Measurements from ENCODE around the gene STH.

STH gene

DNA sequence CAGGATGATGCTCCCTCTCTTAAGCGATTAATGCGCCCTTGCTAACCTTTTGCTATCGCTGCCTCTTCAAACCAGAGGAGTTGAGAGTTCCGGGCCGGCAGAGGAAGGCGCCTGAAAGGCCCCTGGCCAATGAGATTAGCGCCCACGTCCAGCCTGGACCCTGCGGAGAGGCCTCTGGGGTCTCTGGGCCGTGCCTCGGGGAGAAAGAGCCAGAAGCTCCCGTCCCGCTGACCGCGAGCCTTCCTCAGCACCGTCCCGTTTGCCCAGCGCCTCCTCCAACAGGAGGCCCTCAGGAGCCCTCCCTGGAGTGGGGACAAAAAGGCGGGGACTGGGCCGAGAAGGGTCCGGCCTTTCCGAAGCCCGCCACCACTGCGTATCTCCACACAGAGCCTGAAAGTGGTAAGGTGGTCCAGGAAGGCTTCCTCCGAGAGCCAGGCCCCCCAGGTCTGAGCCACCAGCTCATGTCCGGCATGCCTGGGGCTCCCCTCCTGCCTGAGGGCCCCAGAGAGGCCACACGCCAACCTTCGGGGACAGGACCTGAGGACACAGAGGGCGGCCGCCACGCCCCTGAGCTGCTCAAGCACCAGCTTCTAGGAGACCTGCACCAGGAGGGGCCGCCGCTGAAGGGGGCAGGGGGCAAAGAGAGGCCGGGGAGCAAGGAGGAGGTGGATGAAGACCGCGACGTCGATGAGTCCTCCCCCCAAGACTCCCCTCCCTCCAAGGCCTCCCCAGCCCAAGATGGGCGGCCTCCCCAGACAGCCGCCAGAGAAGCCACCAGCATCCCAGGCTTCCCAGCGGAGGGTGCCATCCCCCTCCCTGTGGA, 16.0 kb upstream of the STH start:
- H3K4me3 Mint-ChIP-seq: no peak overlapping the region
- H3K27me3 Mint-ChIP-seq: peaks cover 0 to 38% of the 10 kb centered on the region in 2 donors
- DNase-seq (no peak), ATAC-seq (replicated peaks) (no peak)
- H3K27ac Mint-ChIP-seq: no peak overlapping the region
- no peaks in the 10 kb centered on the region for H3K9me3 Mint-ChIP-seq
- H3K4me1 Mint-ChIP-seq (ENCODE audit: low read depth in 2 of 2): no peaks in the 10 kb centered on the region
- no peaks in the 10 kb centered on the region for H3K36me3 Mint-ChIP-seq (ENCODE audit: insufficient read depth)

DNA sequence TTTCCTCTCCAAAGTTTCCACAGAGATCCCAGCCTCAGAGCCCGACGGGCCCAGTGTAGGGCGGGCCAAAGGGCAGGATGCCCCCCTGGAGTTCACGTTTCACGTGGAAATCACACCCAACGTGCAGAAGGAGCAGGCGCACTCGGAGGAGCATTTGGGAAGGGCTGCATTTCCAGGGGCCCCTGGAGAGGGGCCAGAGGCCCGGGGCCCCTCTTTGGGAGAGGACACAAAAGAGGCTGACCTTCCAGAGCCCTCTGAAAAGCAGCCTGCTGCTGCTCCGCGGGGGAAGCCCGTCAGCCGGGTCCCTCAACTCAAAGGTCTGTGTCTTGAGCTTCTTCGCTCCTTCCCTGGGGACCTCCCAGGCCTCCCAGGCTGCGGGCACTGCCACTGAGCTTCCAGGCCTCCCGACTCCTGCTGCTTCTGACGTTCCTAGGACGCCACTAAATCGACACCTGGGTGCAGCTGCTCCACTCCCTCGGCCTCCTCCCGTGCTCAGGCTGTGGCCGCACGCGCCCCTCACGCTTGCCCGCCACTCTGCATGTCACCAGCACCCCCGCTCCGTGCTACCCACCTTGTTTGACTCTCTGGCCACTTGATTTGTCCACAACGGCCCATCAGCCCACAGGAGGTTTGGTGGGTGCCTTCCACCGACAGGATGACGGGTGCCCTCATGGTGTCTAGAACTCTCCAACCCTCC, 15.3 kb upstream of the STH start:
- Mint-ChIP-seq H3K9me3 (no peaks in the 10 kb centered on the region), H3K4me3 (no peak overlapping the region), H3K4me1 (ENCODE audit: low read depth in 2 of 2) (no peaks in the 10 kb centered on the region), H3K27me3 (peaks cover 0 to 45% of the 10 kb centered on the region in 2 donors), H3K36me3 (ENCODE audit: insufficient read depth) (no peaks in the 10 kb centered on the region), H3K27ac (no peak overlapping the region)
- no peak for DNase-seq
- no peak for ATAC-seq (replicated peaks)

DNA sequence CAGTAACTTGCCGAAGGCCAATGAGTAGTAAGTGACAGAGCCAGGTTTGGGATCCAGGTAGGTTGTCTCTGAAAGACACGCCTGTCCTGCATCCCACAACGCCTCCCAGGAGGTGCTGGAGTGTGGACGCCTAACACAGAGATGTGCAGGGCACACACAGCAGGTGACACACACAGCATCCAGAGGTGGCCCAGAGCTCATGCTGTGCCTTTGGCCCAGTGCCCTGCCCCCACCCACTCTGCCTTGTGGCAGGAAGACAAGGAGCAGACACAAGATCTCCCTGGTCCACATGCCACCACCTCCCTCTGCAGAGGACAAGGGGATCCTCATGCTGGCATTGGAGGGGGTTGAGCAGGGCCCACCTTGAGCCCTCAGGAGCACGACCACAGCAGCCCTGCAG, 14.7 kb upstream of the STH start:
- Mint-ChIP-seq H3K4me1 (ENCODE audit: low read depth in 2 of 2) (no peaks in the 10 kb centered on the region), H3K36me3 (ENCODE audit: insufficient read depth) (no peaks in the 10 kb centered on the region), H3K9me3 (no peaks in the 10 kb centered on the region), H3K27me3 (peaks cover 0 to 45% of the 10 kb centered on the region in 2 donors), H3K4me3 (no peak overlapping the region), H3K27ac (no peak overlapping the region)
- no peak for ATAC-seq (replicated peaks)
- DNase-seq: no peak

DNA sequence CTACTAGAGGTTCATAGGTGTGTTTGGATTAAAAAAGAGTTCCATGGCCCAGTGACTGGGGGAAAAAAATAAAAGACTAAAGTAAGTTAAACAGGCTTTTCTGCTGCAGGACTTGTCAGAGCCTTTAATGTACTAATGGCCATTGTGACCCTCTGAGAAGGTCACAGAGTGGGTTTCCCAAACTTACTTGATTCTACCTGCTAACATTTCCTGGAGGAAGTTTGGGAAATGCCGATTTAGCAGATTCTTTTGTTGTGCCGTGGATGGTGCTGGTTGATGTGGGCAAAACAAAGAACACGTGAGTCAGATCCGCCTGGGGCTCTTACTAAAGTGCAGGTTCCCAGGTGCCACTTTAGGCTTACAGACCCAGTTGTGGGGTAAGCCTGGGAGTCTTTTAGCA, 13.6 kb upstream of the STH start:
- H3K36me3 Mint-ChIP-seq (ENCODE audit: insufficient read depth): no peaks in the 10 kb centered on the region
- DNase-seq (no peak), ATAC-seq (replicated peaks) (no peak)
- peak overlapping the region in 1 of 2 donors; percentile 19 for H3K27ac Mint-ChIP-seq
- H3K4me3 Mint-ChIP-seq: no peak overlapping the region
- H3K9me3 Mint-ChIP-seq: no peaks in the 10 kb centered on the region
- H3K4me1 Mint-ChIP-seq (ENCODE audit: low read depth in 2 of 2): no peaks in the 10 kb centered on the region
- H3K27me3 Mint-ChIP-seq: peaks cover 0 to 39% of the 10 kb centered on the region in 2 donors

DNA sequence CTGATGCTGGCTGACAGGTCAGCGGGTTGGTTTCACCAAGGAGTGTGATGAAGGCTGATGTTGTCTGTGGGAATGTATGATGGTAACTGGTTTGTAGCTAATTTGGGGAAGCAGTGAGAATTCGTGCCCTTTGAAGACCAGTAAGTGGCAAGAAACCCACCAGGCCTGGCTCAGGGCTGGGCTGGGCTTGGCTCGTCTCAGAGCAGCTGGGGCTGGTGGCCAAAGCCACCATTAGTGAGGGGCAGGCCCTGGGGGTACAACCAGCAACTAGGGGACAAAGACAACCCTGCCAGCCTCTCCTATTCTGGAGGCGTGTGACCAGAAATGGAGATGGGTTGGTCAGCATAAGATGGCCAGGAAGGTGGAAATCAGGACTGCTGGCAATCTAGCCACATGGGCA, 13.0 kb upstream of the STH start:
- ATAC-seq (replicated peaks) (no peak), DNase-seq (no peak)
- H3K9me3 Mint-ChIP-seq: no peaks in the 10 kb centered on the region
- H3K27ac Mint-ChIP-seq: peak overlapping the region in 1 of 2 donors; percentile 19
- H3K36me3 Mint-ChIP-seq (ENCODE audit: insufficient read depth): no peaks in the 10 kb centered on the region
- H3K27me3 Mint-ChIP-seq: peaks cover 0 to 34% of the 10 kb centered on the region in 2 donors
- H3K4me1 Mint-ChIP-seq (ENCODE audit: low read depth in 2 of 2): no peaks in the 10 kb centered on the region
- H3K4me3 Mint-ChIP-seq: no peak overlapping the region

DNA sequence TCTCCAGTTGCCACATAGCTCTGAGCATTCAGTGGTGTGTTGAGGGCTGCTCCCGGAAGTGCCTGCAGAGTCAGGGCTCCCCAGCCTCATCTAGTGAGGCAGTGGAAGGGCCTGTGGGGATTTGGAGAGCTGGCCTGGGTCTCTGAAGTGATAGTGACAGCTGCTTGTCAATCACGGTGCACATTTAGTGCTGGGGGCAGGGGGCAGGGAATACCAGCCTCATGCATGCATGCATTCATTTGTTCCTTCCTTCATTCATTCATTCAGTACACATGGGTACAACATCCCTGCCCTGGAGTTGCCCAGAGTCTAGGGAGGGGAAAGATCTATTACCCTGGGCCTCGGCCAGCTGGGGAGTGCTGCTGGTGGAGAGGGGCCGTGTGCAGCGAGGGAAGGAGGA, 11.3 kb upstream of the STH start:
- no peak overlapping the region for H3K27ac Mint-ChIP-seq
- no peaks in the 10 kb centered on the region for H3K9me3 Mint-ChIP-seq
- no peaks in the 10 kb centered on the region for H3K4me1 Mint-ChIP-seq (ENCODE audit: low read depth in 2 of 2)
- peaks cover 3% of the 10 kb centered on the region for H3K36me3 Mint-ChIP-seq (ENCODE audit: insufficient read depth)
- no peak overlapping the region for H3K4me3 Mint-ChIP-seq
- ATAC-seq (replicated peaks) (no peak), DNase-seq (no peak)
- peaks cover 0 to 27% of the 10 kb centered on the region in 2 donors for H3K27me3 Mint-ChIP-seq

DNA sequence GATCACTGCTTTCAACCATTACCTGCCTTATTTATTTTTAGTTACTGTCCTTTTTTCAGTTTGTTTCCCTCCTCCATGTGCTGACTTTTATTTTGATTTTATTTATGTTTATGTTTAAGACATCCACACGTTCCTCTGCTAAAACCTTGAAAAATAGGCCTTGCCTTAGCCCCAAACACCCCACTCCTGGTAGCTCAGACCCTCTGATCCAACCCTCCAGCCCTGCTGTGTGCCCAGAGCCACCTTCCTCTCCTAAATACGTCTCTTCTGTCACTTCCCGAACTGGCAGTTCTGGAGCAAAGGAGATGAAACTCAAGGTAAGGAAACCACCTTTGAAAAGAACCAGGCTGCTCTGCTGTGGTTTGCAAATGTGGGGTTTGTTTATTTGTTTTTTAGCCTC, 9.3 kb upstream of the STH start:
- H3K4me3 Mint-ChIP-seq: no peak overlapping the region
- no peaks in the 10 kb centered on the region for H3K9me3 Mint-ChIP-seq
- H3K36me3 Mint-ChIP-seq (ENCODE audit: insufficient read depth): peaks cover 3% of the 10 kb centered on the region

DNA sequence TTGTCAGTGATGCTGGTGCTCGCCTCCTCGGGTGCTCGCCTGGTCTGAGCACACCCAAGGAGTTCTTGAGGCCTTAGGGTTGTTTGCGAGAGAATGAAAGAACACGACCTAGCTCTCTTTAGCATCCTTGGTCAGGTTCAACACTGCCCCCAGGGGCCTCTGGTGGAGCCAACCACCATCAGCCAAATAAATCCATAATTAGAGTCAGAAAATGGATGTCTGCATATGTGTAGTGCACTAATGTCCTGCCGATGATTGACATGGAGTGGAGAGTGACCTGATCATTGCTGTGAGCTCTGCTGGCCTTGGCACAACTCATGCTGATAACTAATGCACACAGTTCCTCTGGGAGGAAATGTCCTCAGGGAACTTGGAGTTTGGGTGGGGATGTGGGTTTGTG, 8.2 kb upstream of the STH start:
- Mint-ChIP-seq H3K9me3 (no peaks in the 10 kb centered on the region), H3K4me1 (ENCODE audit: low read depth in 2 of 2) (no peaks in the 10 kb centered on the region), H3K4me3 (no peak overlapping the region), H3K27ac (no peak overlapping the region), H3K36me3 (ENCODE audit: insufficient read depth) (peaks cover 3% of the 10 kb centered on the region), H3K27me3 (peaks cover 0 to 15% of the 10 kb centered on the region in 2 donors)
- ATAC-seq (replicated peaks) (no peak), DNase-seq (no peak)

More for the DNA sequence above, 9.3 kb upstream of the STH start:
- no peak for ATAC-seq (replicated peaks)
- DNase-seq: no peak
- Mint-ChIP-seq H3K4me1 (ENCODE audit: low read depth in 2 of 2) (no peaks in the 10 kb centered on the region), H3K27me3 (peaks cover 0 to 21% of the 10 kb centered on the region in 2 donors), H3K27ac (no peak overlapping the region)

DNA sequence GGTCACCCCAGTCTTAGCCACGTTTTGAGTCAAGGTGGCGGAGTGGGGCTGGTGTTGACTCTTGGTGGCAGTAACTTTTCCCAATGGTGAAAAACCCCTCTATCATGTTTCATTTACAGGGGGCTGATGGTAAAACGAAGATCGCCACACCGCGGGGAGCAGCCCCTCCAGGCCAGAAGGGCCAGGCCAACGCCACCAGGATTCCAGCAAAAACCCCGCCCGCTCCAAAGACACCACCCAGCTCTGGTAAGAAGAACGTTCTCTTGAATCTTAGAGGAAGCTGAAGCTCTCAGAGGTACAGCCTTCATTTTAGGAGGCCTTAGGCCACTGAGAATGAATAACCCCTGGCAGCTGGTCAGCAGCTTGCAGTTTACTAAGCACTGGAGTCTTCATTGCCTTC, 7.7 kb upstream of the STH start:
- H3K4me3 Mint-ChIP-seq: no peak overlapping the region
- H3K27ac Mint-ChIP-seq: no peak overlapping the region
- peaks cover 3% of the 10 kb centered on the region for H3K36me3 Mint-ChIP-seq (ENCODE audit: insufficient read depth)
- peaks cover 0 to 10% of the 10 kb centered on the region in 2 donors for H3K27me3 Mint-ChIP-seq
- DNase-seq (no peak), ATAC-seq (replicated peaks) (no peak)
- no peaks in the 10 kb centered on the region for H3K9me3 Mint-ChIP-seq
- no peaks in the 10 kb centered on the region for H3K4me1 Mint-ChIP-seq (ENCODE audit: low read depth in 2 of 2)

DNA sequence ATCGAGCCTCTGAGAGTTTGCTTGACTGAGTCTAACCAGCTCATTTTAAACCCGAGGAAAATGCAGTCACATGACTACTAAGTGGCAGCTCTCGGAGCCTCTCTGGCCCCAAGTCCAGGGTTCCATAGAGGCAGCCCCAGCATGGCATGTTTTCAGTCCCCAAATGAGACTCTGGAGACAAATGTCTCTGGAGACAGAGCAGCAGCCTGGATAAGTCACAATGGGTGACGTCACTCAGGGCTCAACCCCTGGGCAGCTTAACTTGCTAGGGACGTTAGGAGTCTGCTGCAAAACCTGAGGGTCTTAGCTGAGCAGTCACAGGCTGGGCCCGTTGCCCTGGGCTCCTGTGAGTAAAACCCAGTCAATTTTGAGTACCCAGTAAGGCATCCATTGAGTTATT, 6.9 kb upstream of the STH start:
- DNase-seq (no peak), ATAC-seq (replicated peaks) (no peak)
- H3K27me3 Mint-ChIP-seq: peaks cover 0 to 10% of the 10 kb centered on the region in 2 donors
- H3K36me3 Mint-ChIP-seq (ENCODE audit: insufficient read depth): peaks cover 3% of the 10 kb centered on the region
- no peaks in the 10 kb centered on the region for H3K4me1 Mint-ChIP-seq (ENCODE audit: low read depth in 2 of 2)
- no peak overlapping the region for H3K4me3 Mint-ChIP-seq
- H3K9me3 Mint-ChIP-seq: no peaks in the 10 kb centered on the region
- H3K27ac Mint-ChIP-seq: no peak overlapping the region

DNA sequence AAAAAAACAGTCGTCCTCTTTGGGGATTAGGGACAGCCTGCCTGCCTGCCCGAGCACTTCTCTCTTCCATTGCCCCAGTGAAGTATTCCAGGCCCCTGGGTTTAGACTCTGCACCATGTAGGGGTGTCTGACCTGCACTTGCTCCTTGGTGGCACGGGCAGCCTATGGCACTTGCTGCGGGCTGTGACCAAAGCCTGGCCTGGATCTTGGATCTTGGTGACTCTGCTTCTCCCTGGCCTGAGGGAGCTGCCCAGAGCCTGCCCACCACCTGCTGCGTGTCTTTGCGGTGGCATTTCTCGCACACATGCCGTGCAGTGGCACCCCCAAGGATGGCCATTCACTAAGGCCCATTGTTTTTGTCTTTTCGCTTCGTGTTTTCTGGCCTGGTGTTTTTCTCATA, 6.1 kb upstream of the STH start:
- Mint-ChIP-seq H3K27ac (no peak overlapping the region), H3K4me1 (ENCODE audit: low read depth in 2 of 2) (no peaks in the 10 kb centered on the region), H3K27me3 (peaks cover 0 to 8% of the 10 kb centered on the region in 2 donors), H3K9me3 (no peaks in the 10 kb centered on the region), H3K4me3 (no peak overlapping the region), H3K36me3 (ENCODE audit: insufficient read depth) (peaks cover 3% of the 10 kb centered on the region)
- ATAC-seq (replicated peaks) (no peak), DNase-seq (no peak)

DNA sequence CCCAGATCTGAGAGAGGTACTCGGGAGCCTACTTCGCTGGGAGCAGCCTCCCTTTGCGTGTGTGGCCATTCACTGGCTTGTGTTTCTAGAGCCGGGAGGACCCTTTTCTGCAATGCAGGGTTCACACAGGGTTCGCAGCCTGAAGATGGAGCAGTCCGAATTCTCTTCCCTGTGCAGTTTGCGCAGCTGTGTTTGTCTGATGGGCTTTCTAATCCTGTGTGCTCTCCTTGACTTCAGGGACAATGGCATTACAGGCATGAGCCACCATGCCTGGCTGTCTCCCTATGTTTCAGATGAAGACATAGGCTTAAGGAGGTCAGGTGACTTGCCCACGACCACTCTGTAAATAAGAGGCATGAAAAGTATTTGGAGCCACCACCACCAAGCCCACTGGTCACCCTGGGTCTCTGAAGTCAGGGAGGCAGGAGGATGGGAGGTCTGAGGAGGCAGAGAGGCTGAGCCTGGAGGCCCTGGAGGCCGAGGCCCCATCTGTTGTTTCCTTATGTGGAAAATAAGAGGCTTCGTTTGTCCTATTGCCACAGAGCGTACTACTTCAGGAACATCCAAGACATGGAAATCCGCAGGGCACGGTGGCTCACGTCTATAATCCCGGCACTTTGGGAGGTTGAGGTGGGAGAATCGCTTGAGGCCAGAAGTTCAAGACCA, 5.0 kb upstream of the STH start:
- H3K4me1 Mint-ChIP-seq (ENCODE audit: low read depth in 2 of 2): no peaks in the 10 kb centered on the region
- no peaks in the 10 kb centered on the region for H3K9me3 Mint-ChIP-seq

DNA sequence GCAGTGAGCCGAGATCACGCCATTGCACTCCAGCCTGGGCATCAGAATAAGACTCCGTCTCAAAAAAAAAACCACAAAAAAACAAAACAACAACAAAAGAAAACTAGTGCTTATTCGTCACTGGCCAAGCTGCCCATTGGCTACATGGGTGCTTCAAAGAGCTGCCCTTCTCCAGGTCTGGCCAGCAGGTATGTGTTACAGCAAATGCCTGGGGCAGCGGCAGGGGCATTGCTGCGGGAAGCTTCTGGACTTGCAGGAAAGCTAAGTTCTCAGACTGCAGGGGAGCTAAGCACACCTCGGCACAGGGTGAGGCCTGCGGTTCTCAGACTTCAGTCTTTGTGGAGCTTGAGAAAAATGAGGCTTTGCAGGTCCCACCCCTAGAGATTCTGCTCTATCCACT, 4.1 kb upstream of the STH start:
- DNase-seq (no peak), ATAC-seq (replicated peaks) (no peak)
- Mint-ChIP-seq H3K27me3 (no peaks in the 10 kb centered on the region), H3K9me3 (no peaks in the 10 kb centered on the region), H3K27ac (no peak overlapping the region), H3K4me3 (no peak overlapping the region), H3K36me3 (ENCODE audit: insufficient read depth) (peaks cover 3% of the 10 kb centered on the region), H3K4me1 (ENCODE audit: low read depth in 2 of 2) (no peaks in the 10 kb centered on the region)

More for the DNA sequence above, 5.0 kb upstream of the STH start:
- DNase-seq (no peak), ATAC-seq (replicated peaks) (no peak)
- Mint-ChIP-seq H3K4me3 (no peak overlapping the region), H3K36me3 (ENCODE audit: insufficient read depth) (peaks cover 3% of the 10 kb centered on the region), H3K27me3 (no peaks in the 10 kb centered on the region), H3K27ac (no peak overlapping the region)

Data from effector memory CD8-positive, alpha-beta T cell (primary cell).